Activated CD4-positive, alpha-beta T cell treated with anti-CD3 and anti-CD28 coated beads for 1 hour (primary cell): ENCODE measurements around the gene ZG16B.

ENCODE experiments used
- DNase-seq: peaks from one replicate; pipeline ENCODE4 v3.0.0-alpha.2; 2020

The ZG16B gene

DNA sequence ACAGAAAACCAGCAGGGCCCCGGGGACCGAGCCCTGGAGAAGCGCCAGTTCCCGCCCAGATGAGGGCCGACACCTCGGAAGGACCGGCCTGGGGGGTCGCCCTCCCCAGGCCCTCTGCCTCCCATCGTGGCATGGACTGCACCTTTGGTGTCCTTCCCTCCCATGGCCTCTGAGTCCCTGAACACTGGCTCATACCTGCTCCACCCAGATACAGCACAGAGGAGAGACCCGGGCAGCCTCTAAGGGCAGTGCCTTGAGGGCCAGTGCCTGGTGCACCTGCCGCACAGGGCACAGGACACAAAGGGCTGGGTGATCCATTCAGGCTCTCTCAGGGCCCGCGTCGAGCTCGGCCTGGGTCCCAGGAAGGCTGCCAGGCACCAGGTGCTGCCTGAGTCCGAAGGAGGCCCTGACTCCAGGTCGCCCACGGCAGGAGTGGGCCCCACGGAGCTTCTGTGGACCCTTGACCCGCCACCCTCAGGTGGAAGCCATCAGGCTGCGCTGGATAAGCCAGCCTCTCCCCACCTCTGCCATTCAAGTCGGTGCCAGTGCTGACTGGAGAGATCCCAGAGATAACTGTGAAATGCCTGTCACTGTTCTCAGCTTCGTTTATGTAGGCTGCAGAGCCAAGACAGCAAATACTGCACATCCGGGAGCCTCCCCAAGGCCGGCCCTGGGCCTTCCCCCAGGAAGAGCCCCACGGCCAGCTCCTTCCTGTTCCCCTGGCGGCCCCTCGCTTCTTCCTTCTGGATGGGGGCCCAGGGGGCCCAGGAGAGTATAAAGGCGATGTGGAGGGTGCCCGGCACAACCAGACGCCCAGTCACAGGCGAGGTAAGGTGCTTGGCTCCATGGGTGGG, at the start of gene ZG16B:
TSS of gene ZG16B (plus strand) at position 803 of the 854 bp plus-strand sequence. CDS start 139 bp downstream, outside the sequence.
- no peak for DNase-seq

DNA sequence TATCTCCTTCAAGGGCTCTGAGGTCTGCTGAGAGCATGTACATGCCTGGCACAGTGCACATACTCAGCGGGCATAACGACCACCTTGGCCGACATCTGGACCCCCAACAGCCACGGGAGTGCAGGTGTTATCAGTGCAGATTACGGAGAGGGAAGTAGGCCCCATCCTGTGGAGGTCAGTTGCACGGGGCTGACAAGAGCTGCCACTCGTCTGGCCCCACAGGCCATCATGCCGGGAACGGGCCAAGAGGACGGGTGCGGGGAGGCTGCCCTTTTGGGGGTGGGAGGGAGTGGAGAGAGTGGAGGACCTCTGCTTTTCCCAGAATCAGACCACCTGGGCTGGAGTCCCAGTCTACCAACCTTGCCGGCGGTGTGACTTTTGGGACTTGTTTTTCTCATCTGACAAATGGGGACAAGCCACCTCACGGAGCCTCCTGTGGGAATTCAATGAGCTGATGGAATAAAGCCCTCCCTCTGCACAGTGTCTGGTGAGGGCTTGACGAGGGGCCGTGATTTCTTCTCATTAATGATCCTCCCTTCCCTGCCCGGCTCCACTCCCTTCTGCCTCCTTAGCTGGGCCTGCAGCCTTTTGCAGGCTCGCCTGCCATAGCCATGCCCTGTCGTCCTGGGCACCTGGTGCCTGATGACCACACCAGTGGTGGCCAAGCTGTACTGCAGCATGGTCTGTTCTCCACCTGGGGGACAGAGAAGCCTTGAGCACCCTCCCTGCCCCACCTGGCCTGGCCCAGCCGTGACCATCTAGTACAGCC, 47.3 kb upstream of the ZG16B start:
- no peak for DNase-seq

DNA sequence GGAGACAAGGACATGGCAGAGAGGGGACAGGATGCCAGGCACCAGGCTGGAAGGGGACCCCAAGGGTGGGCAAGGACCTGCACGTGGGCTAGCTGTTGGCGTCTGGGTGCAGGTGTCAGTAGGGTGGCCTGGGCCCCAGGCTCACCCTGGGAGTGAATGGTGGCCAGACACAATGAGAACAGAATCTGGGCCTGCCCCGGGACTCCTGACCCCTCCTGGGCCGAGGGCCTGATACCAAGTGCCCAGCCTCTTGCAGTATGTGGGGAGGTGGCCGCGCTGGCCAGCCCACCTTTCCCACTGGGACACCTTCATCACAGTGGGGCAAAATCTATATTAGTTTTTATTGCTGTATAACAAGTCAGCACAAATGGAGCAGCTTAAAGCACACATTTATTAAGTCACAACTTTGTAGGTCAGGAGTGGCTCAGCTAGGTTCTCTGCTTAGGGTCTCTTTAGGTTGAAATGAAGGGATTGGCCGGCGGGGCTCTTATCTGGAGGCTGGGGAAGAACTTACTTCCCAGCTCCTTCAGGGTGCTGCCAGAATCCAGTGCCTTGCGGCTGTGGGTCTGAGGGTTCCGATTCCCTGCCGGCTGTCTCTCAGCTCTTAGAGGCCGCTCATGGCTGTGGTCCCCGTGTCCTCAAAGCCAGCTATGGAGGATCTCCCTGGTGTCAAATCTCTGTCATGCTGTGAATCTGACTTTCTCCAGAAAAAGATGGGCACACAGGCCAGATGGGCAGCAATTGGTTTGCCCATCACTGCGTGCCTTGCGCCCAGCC, 46.3 kb upstream of the ZG16B start:
- DNase-seq = no peak

GRCh38 chr16:2784358-2785100, 45.6 kb upstream of the ZG16B start:
- DNase-seq = no peak

GRCh38 chr16:2785101-2785991, 44.8 kb upstream of the ZG16B start:
- no peak for DNase-seq

DNA sequence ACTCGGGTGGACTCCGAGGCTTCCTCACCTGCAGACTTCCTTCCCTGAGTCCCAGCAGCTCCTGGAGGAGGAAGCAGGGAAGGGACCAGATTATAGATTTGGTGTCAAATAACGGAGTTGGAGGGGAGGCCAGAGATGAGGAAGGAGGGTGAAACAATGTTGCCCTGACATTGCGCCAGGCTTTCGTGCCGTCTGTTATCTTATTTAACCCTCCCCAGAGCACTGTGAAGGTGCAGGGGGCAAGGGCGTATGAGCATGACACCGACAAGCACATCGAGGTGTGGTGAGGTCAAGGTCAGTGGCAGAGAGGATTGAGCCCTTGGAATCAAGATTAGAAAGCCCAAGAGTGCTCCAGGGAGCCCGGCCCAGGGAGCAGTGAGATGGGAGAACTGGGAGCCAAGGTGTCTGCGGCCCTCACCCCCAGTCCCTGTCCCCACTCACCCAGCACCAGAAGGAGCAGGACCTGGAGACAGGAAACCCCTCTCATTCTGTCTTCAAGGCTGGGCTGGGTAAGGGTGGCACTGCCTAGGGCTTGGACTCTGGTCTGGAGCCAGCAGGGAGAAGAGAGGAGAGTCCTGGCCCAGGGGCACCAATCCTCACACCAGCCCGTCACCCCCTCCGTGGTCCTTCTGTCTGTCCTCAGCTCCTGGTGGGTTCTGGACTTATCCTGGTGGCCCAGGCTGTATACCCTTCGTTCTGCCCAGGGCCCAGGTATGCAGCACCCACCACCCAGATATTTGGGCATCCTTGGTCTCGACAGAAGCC, 43.9 kb upstream of the ZG16B start:
- no peak for DNase-seq

GRCh38 chr16:2786826-2787151, 43.3 kb upstream of the ZG16B start:
- no peak for DNase-seq

DNA sequence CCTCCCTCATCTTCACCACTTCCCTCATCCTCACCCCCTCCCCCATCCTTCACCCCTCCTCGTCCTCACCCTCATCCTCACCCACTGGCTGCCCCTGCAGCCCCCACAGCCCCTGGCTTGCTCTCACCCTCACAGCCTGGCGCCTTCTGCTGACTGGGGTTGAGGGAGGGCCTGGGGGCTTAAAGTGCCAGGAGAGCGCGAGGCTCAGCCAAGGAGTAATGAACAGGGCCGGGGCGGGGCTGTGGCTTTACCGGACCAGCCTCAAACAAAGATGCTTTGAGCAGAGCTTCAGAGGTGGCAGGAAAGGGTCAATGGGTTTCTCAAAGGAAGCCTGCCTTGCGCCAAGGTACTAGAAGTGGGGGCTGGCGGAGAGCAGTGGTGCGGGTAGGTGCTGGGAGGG, 42.7 kb upstream of the ZG16B start, which contains the start of gene PRSS33:
TSS of gene PRSS33 (minus strand) at position 155 of the 400 bp plus-strand sequence. CDS start 1,013 bp downstream, outside the sequence.
- no peak for DNase-seq

GRCh38 chr16:2787961-2788360, 42.1 kb upstream of the ZG16B start:
- DNase-seq = no peak

GRCh38 chr16:2790631-2791030, 39.5 kb upstream of the ZG16B start:
- DNase-seq = no peak

DNA sequence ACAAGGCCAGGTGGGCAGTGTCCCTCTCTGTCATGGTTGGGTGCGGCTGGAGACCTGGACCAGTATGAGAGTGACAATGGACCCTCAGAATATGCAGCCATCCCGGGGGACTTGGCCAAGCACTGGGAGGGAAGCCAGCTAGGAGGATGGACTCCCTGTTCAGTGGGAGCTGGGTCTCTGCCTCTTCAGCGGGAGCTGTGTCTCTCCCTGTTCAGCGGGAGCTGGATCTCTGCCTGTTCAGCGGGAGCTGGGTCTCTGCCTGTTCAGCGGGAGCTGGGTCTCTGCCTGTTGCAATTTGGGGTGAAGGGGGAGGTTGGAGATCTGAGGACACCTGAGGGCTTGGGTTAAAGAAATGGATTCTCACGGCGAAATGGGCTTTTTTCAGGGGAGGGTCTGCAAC, 38.9 kb upstream of the ZG16B start:
- no peak for DNase-seq

DNA sequence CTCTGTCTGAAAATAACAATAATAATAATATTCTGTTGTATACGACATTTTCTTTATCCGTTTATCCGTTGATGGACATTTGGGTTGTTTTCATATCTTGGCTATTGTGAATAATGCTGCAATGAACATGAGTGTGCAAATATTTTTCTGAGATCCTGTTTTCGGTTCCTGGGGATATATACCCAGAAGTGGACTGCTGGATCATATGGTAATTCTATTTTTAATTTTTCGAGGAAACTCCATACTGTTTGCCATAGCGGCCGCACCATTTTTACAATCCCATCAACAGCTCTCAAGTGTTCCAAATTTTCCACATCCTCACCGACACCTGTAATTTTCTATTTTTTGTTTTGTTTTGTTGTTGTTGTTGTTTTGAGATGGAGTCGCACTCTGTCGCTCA, 37.2 kb upstream of the ZG16B start:
- DNase-seq = no peak

DNA sequence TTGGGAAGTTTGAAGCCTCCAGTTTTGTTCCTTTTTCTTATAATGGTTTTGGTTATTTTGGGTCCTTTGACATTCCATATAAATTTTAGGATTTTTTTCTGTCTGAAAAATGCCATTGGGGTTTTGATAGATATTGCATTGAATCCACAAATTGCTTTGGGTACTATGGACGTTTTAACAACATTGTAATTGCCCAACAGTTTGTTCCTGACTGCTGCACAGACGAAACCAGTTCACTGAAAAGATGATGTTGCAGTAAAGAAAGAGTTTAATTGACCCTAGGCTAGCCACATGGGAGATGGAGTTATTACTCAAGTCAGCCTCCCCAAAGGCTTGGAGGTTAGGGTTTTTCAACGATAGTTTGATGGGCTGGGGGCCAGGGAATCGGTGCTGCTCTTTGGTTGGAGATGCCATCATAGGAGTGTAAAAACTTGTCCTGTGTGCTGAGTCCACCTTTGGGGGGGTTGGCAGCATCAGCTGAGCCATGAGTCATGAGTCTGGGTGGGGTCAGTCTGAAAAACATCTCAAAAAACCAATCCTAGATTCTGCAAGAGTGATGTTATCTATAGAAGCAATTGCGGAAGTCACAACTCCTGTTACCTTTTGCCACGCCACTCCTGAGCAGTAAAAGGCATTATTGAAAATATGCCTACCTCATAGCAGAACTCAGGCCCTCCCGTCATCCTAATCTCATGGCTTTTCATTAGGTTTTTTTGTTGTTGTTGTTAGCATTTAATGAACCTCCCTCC, 34.5 kb upstream of the ZG16B start:
- no peak for DNase-seq

- DNase-seq = no peak
Measured at GRCh38 chr16:2798723-2799204, 31.3 kb upstream of the ZG16B start.

GRCh38 chr16:2799205-2799858, 30.8 kb upstream of the ZG16B start:
- no peak for DNase-seq

GRCh38 chr16:2799859-2800226, 30.3 kb upstream of the ZG16B start:
- DNase-seq = no peak

GRCh38 chr16:2803545-2804195, 26.4 kb upstream of the ZG16B start:
- no peak for DNase-seq

DNA sequence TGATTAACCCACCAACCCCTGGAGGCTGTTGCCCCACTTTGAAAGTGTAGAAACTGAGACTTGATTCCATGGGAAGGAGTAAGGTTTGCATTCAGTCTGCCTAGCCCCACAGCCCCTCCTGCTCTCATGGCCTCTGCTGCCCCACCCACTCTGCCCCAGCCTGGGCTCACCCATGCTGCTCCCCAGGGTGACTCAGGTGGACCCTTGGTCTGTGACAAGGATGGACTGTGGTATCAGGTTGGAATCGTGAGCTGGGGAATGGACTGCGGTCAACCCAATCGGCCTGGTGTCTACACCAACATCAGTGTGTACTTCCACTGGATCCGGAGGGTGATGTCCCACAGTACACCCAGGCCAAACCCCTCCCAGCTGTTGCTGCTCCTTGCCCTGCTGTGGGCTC, 25.4 kb upstream of the ZG16B start:
- no peak for DNase-seq

- DNase-seq = no peak
Measured at GRCh38 chr16:2806286-2806685, 23.8 kb upstream of the ZG16B start.
